Lower leg skin (tissue), 3 donors: ENCODE measurements around the gene ASGR1.

Experiments
- CTCF ChIP-seq, 3 donors: fragments of 450-650 bp; IDR thresholded peaks; one replicate each; pipeline ENCODE4 v1.5.1; 2016; ENCODE audit warnings: antibody characterized with exemption in 3 of 3, mild to moderate bottlenecking in 3 of 3, moderate library complexity in 2 of 3
- POLR2A ChIP-seq, 2 donors: fragments of 450-650 bp; IDR thresholded peaks; one replicate each; pipeline ENCODE4 v1.6.1; 2016 to 2017; ENCODE audit warnings: antibody characterized with exemption in 2 of 2, mild to moderate bottlenecking in 1 of 2, moderate library complexity in 1 of 2

GRCh38 chr17:7224110-7224509, 44.9 kb upstream of the ASGR1 start:
- no peak for TF ChIP-seq CTCF (IDR thresholded peaks at IDR 0.05)
- TF ChIP-seq POLR2A (IDR thresholded peaks at IDR 0.05) = no peak
